Upper lobe of right lung (tissue), 1 donor: ENCODE measurements around the gene TYRP1. TPM values are rescaled to one million over a fixed set of nuclear protein-coding genes. Genes with fewer than 3 reads are reported as not detected.
A peak's percentile ranks its signal among the peaks of the same experiment; 100 is the strongest.

ENCODE experiments used
- ATAC-seq: fragments of 200-7000 bp; cut with Tn5 transposase; one replicate; pipeline ENCODE4 v1.9.1; 2020; ENCODE audit warnings: mild to moderate bottlenecking, moderate library complexity
- DNase-seq: peaks from one replicate; pipeline ENCODE4 v3.0.0-alpha.2; 2020
- H3K27ac ChIP-seq: fragments of 200-600 bp; one replicate; pipeline ENCODE4 v1.8.0; 2022
- H3K27me3 ChIP-seq: fragments of 200-600 bp; one replicate; pipeline ENCODE4 v1.8.0; 2022; ENCODE audit warnings: mild to moderate bottlenecking
- H3K36me3 ChIP-seq: fragments of 200-600 bp; one replicate; pipeline ENCODE4 v1.8.0; 2022
- H3K4me1 ChIP-seq: fragments of 200-600 bp; one replicate; pipeline ENCODE4 v1.8.0; 2022
- H3K4me3 ChIP-seq: fragments of 200-600 bp; one replicate; pipeline ENCODE4 v1.8.0; 2022; ENCODE audit warnings: mild to moderate bottlenecking
- H3K9me3 ChIP-seq: fragments of 200-600 bp; one replicate; pipeline ENCODE4 v1.8.0; 2022
- CTCF ChIP-seq: fragments of 200-600 bp; IDR thresholded peaks from one replicate; pipeline ENCODE4 v1.8.0; 2022; ENCODE audit warnings: antibody characterized with exemption
- intact Hi-C: fragments of 100-400 bp; cut with DNase I; formaldehyde crosslinking; loops from one replicate; pipeline ENCODE4 v1.11.0; 2022
- total RNA-seq: library from RNA; stranded (reverse); fragmentation: NEBNext Ultra II Directional; extraction: Animal tissue kit (Norgen Biotek cat#: 25700); gene quantifications from one replicate; pipeline ENCODE4 v1.2.1, GENCODE V29; 2021
- donor health status: DM: no; HTN: yes; CAD: no; lungs with severe emphysema.

TYRP1 gene
- total RNA-seq, 1 donor from 2014 or later, result 7.1 TPM

DNA sequence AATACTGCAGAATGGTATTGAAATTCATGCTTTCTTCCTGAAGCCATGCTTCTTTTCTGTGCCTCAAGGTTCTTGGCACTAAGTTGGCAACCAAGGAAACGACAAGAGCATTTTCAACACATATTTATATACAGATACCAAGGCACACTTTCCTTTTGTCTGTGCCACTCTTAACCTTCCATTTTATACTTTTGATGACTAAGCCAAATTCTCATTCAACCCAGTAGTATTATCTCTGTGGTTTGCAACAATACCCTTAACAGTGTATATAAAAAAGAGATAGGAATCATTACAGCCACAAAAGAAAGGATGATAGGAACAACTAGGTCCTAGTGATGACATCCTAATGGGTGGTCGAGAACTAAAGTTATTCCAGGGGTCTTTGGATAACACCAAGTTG is 36.0 kb upstream of the TYRP1 start:
- Histone ChIP-seq H3K36me3 (no peaks in the 10 kb centered on the region), H3K27ac (no peak overlapping the region), H3K9me3 (no peaks in the 10 kb centered on the region), H3K4me3 (no peak overlapping the region), H3K27me3 (no peaks in the 10 kb centered on the region), H3K4me1 (no peaks in the 10 kb centered on the region)
- DNase-seq (no peak), ATAC-seq (no peak)
- intact Hi-C loops, result no loop called here
- TF ChIP-seq CTCF, result no peak

DNA sequence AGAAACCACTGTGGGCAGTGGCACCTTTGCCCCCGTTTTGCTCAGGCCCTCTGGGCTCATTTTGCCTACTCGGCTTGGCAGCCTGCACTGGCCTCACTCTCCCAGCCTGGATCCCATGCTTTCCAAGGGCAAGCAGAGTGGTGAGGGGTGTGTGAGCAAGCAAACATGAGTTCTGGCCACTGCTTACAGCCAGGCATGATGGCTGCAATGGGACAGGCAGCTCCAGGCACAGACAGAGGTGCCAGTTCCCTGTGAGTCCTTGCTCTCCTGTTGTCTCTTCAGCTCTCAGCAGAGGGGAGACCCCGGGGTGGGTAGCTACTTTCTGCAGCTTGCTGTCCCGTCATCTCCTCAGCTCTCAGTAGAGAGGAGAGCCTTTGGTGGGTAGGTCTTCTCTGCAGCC is 35.2 kb upstream of the TYRP1 start:
- H3K27me3 ChIP-seq, result no peaks in the 10 kb centered on the region
- H3K36me3 ChIP-seq, result no peaks in the 10 kb centered on the region
- no peaks in the 10 kb centered on the region for H3K4me1 ChIP-seq
- no peak overlapping the region for H3K4me3 ChIP-seq
- H3K9me3 ChIP-seq, result no peaks in the 10 kb centered on the region
- DNase-seq, result no peak
- intact Hi-C loops, result no loop called here
- H3K27ac ChIP-seq, result no peak overlapping the region
- TF ChIP-seq CTCF, result no peak
- ATAC-seq, result no peak

DNA sequence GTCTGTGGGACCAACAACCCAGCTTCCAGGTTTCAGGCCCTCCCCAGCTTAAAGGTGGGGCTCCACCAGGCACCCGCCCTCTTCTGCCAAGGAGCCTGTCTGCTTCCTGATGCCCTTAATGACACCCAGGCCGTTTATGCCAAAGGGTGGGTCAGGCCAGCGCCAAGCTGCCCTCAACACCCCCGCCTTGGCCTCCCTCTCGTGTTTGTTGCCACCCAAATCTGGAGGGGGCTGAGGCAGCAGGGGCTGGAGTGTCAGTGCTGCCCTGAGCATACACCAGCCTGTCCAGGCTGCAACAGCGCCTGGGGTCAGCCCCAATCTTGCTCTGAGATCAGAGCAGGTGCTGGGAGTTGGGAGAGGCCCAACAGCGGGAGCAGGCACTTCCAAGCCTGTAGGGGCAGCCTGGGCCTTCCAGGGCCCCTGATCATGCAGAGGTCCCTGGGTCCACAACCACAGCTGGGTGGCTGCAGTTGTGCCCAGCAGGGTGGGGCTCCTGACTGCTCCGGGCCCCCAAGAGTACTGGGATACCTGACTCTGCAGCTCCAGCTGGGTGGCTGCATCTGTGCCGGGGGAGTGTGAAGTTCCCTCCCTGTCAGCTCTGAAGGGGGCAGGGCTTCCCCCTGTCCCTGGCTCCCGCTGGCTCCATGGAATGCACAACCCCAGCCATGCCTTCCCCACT is 34.5 kb upstream of the TYRP1 start:
- ATAC-seq (peak; percentile 36), DNase-seq (no peak)
- no peak overlapping the region for H3K27ac ChIP-seq
- no peaks in the 10 kb centered on the region for H3K27me3 ChIP-seq
- H3K4me3 ChIP-seq, result no peak overlapping the region
- TF ChIP-seq CTCF, result no peak
- H3K36me3 ChIP-seq, result no peaks in the 10 kb centered on the region
- H3K9me3 ChIP-seq, result no peaks in the 10 kb centered on the region
- intact Hi-C loops, result no loop called here
- no peaks in the 10 kb centered on the region for H3K4me1 ChIP-seq

GRCh38 chr9:12659220-12659619 is 34.0 kb upstream of the TYRP1 start:
- Histone ChIP-seq H3K36me3 (no peaks in the 10 kb centered on the region), H3K4me3 (no peak overlapping the region)
- no peak for ATAC-seq

DNA sequence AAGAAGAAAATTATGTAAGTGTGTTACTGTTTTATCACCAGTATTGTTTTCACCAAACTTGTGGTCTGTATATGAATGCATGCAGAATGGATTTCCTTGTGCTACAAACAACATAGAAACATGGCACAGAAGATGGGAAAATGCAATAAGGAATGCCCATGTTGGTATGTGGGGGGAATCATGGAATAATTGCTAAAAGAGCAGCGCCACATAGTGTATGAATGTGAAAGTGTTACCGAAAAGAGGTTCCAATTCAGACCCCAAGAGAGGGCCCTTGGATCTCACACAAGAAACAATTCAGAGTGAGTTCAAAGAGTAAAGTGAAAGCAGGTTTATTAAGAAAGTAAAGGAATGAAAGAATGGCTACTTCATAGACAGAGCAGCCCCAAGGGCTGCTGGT is 26.4 kb upstream of the TYRP1 start:
- H3K4me3 ChIP-seq, result no peak overlapping the region
- H3K9me3 ChIP-seq, result no peaks in the 10 kb centered on the region
- no peaks in the 10 kb centered on the region for H3K27me3 ChIP-seq
- intact Hi-C loops, result no loop called here
- DNase-seq (no peak), ATAC-seq (no peak)
- no peak for TF ChIP-seq CTCF
- no peak overlapping the region for H3K27ac ChIP-seq
- no peaks in the 10 kb centered on the region for H3K4me1 ChIP-seq
- H3K36me3 ChIP-seq, result no peaks in the 10 kb centered on the region

More at GRCh38 chr9:12659220-12659619, 34.0 kb upstream of the TYRP1 start:
- Histone ChIP-seq H3K4me1 (no peaks in the 10 kb centered on the region), H3K27me3 (no peaks in the 10 kb centered on the region), H3K27ac (no peak overlapping the region), H3K9me3 (no peaks in the 10 kb centered on the region)
- no peak for DNase-seq
- intact Hi-C loops, result no loop called here
- TF ChIP-seq CTCF, result no peak

DNA sequence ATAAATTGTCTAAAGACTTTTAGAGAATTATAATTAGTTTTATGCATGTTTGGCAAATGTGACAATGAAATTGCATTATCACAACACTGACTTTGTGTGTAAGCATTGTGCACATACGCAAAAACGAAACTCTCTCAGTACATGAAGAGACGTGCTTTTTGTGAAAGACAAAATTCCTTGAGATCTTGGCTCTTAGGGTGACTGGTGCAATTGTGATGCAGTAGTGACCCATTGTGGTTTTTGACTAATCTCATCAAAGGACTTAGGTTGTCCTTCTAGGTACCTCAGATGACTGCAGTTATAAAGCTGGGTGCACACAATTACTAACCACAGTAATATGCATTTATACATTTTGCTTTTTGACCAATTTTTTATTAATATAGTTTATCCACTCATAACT is 25.3 kb upstream of the TYRP1 start:
- no peak for TF ChIP-seq CTCF
- H3K4me1 ChIP-seq, result no peaks in the 10 kb centered on the region
- DNase-seq, result no peak
- H3K36me3 ChIP-seq, result no peaks in the 10 kb centered on the region
- no peak overlapping the region for H3K27ac ChIP-seq
- no peaks in the 10 kb centered on the region for H3K27me3 ChIP-seq
- no peak overlapping the region for H3K4me3 ChIP-seq
- ATAC-seq, result no peak
- intact Hi-C loops, result no loop called here
- H3K9me3 ChIP-seq, result no peaks in the 10 kb centered on the region
